AG04450 (cell line): ENCODE results near the gene SOX18. TPM values are rescaled to one million over a fixed set of nuclear protein-coding genes. Genes with fewer than 3 reads are reported as not detected.
"Not testable (repeated sequence)": the region's sequence is repeated elsewhere in the genome, so short reads cannot be mapped to it uniquely, and the experiment has no call there.

Experiments used
- CTCF ChIA-PET: fragments of 300-600, 350-600 bp; formaldehyde crosslinking; extraction: SDS; loops from one replicate; lab custom pipeline; 2022; ENCODE audit warnings: antibody characterized with exemption, inconsistent platforms; lab: Charles Lee
- POLR2A ChIA-PET: fragments of 350-600 bp; formaldehyde crosslinking; extraction: SDS; loops from one replicate; lab custom pipeline; 2021; ENCODE audit warnings: antibody characterized with exemption, inconsistent platforms; lab: Yijun Ruan, JAX
- DNase-seq: peaks from one replicate; pipeline ENCODE4 v3.0.0-alpha.2; 2011; ENCODE audit warnings: low read depth, low spot score
- H3K27ac ChIP-seq: one replicate; pipeline ENCODE4 v1.5.1; 2012; ENCODE audit warnings: low read depth, low read length, control low read depth
- H3K27me3 ChIP-seq: one replicate; pipeline ENCODE4 v1.6.0; 2012; ENCODE audit warnings: low read length; ENCODE audit not compliant: control insufficient read depth, insufficient read depth
- H3K4me3 ChIP-seq: 2 replicates; pipeline ENCODE4 v1.5.1; 2011; ENCODE audit warnings: mild to moderate bottlenecking, low read depth, low read length, control low read depth
- H3K9me3 ChIP-seq: 2 replicates; pipeline ENCODE4 v1.5.1; 2012; ENCODE audit warnings: low read length; ENCODE audit not compliant: control insufficient read depth, insufficient read depth
- polyA plus RNA-seq: library from polyadenylated mRNA; depleted of rRNA; stranded (reverse); fragments of >200 nt; gene quantifications from 2 replicates; pipeline ENCODE4 v1.2.3, GENCODE V29; 2011
- TF ChIP-seq, protein P1 (sequence below): IDR thresholded peaks from 2 replicates; pipeline ENCODE4 v1.5.1; 2011; ENCODE audit warnings: low read depth, low read length, control low read depth, inconsistent platforms

The SOX18 gene
- polyA plus RNA-seq, 1 experiment = not detected

DNA sequence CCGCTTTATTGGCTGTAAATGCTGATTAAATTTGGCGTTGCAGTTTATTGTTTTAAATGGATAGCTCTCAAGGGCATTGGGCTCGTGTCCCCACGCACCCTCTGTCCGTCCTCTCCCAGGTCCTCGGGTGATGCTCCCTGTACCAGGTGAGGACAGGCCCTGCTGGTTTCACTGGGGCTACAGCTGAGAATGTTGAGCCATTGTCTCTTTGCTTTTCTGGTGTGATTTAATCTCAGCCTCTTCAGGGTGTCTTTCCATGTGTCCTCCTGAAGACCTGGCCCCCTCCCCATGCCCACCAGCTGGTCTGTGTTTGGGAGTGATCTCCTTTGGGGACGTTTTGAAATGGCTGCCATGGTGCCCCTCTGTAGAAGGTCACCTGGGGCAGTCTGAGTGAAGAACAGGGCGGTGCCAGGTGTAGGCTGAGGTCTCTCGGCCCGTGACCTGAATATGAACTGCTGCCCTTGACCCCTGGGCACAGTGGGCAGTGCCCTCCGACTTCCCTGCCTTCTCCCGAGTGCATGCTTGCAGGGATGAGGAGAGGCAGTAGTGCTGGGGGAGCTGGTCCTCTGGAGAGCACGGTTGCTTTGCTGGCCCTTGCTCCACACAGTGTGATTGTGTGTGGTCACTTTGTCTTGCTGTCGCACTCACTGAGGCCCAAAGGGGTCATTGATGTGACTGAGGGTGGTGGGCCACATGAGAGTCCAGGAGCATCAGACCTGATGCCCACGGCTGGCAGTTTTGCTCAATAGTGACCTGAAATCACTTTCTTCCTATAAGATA is 25.9 kb downstream of the SOX18 start:
- H3K27ac ChIP-seq = no peak overlapping the region
- TF ChIP-seq, protein P1, sequence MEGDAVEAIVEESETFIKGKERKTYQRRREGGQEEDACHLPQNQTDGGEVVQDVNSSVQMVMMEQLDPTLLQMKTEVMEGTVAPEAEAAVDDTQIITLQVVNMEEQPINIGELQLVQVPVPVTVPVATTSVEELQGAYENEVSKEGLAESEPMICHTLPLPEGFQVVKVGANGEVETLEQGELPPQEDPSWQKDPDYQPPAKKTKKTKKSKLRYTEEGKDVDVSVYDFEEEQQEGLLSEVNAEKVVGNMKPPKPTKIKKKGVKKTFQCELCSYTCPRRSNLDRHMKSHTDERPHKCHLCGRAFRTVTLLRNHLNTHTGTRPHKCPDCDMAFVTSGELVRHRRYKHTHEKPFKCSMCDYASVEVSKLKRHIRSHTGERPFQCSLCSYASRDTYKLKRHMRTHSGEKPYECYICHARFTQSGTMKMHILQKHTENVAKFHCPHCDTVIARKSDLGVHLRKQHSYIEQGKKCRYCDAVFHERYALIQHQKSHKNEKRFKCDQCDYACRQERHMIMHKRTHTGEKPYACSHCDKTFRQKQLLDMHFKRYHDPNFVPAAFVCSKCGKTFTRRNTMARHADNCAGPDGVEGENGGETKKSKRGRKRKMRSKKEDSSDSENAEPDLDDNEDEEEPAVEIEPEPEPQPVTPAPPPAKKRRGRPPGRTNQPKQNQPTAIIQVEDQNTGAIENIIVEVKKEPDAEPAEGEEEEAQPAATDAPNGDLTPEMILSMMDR = no peak
- POLR2A ChIA-PET = no interaction called here

DNA sequence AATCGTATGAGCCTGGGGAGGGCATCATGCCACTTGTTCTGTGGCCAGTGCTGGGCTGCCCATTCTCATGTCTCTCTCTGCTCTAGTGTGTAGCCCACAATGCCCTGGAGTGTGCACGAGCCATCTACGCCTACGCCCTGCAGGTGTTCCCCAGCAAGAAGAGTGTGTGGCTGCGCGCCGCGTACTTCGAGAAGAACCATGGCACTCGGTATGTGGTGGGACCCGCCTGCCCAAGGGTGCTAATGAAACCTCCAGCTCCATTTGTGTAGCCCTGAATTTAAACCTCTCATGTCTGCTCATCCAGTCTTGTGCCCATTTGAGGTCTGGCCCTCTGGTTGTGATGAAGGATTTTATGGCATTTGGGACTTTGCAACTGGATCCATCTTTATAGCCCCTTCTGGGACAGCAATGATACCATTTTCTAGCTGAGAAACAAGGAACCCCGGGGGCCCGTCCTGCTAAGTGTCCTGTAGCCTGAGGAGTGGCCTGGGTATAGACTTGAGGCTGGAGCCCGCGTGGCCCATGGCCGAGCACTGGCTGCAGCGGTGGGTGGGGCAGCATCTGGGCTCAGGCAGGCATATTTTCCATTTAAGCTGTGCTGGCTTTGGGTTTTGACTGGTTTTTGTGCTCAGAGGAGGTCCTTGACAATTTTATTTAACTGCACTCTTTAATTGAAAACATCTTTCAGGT is 26.6 kb downstream of the SOX18 start:
- H3K27me3 ChIP-seq = no peaks in the 10 kb centered on the region
- DNase-seq = no peak
- TF ChIP-seq, protein P1 = no peak
- CTCF ChIA-PET = no interaction called here
- POLR2A ChIA-PET = no interaction called here
- H3K4me3 ChIP-seq = no peak overlapping the region
- H3K9me3 ChIP-seq = no peaks in the 10 kb centered on the region; the same call in 1 of the 2 replicates
- H3K27ac ChIP-seq = no peak overlapping the region

More for the DNA sequence above, 25.9 kb downstream of the SOX18 start:
- Histone ChIP-seq H3K9me3 (no peaks in the 10 kb centered on the region; the same call in 1 of the 2 replicates), H3K27me3 (no peaks in the 10 kb centered on the region), H3K4me3 (no peak overlapping the region)
- CTCF ChIA-PET = no interaction called here
- no peak for DNase-seq

- Histone ChIP-seq H3K4me3 (no peak overlapping the region), H3K27me3 (no peaks in the 10 kb centered on the region), H3K27ac (no peak overlapping the region), H3K9me3 (no peaks in the 10 kb centered on the region; the same call in 1 of the 2 replicates)
- no peak for DNase-seq
- ChIA-PET CTCF (no interaction called here), POLR2A (interaction anchor here (0.7 kb wide), 1 partner anchor 339 kb away, joined by 3 read pairs; no protein-coding TSS in a partner anchor)
- TF ChIP-seq, protein P1 = no peak
Measured at GRCh38 chr20:64021124-64021975, 28.1 kb downstream of the SOX18 start.

GRCh38 chr20:64015635-64016034 is 33.8 kb downstream of the SOX18 start:
- Histone ChIP-seq H3K4me3 (no peak overlapping the region), H3K27me3 (no peaks in the 10 kb centered on the region), H3K27ac (no peak overlapping the region), H3K9me3 (no peaks in the 10 kb centered on the region)
- ChIA-PET CTCF (no interaction called here), POLR2A (no interaction called here)
- TF ChIP-seq, protein P1 = no peak
- no peak for DNase-seq

GRCh38 chr20:64012385-64013154 is 36.9 kb downstream of the SOX18 start:
- CTCF ChIA-PET, H3K4me3 ChIP-seq, H3K27me3 ChIP-seq, H3K9me3 ChIP-seq, POLR2A ChIA-PET, DNase-seq, H3K27ac ChIP-seq: not testable (repeated sequence)
